Activated CD8-positive, alpha-beta memory T cell treated with anti-CD3 and anti-CD28 coated beads for 24 hours (primary cell): ENCODE data around the gene TEX53.

ENCODE experiments used
- DNase-seq: peaks from one replicate; pipeline ENCODE4 v3.0.0-alpha.2; 2020

TEX53 gene

GRCh38 chr9:114678795-114679194, 21.2 kb upstream of the TEX53 start:
- DNase-seq = no peak

- DNase-seq = no peak
Measured at GRCh38 chr9:114678130-114678529, 20.5 kb upstream of the TEX53 start.

- no peak for DNase-seq
Measured at GRCh38 chr9:114677418-114677817, 19.8 kb upstream of the TEX53 start.

GRCh38 chr9:114676901-114677300, 19.3 kb upstream of the TEX53 start:
- no peak for DNase-seq

GRCh38 chr9:114674798-114675540, 17.4 kb upstream of the TEX53 start:
- no peak for DNase-seq

GRCh38 chr9:114674076-114674797, 16.6 kb upstream of the TEX53 start:
- DNase-seq = no peak

GRCh38 chr9:114671605-114672004, 14.0 kb upstream of the TEX53 start:
- DNase-seq = no peak

GRCh38 chr9:114669961-114670360, 12.4 kb upstream of the TEX53 start:
- no peak for DNase-seq

- DNase-seq = no peak
Measured at GRCh38 chr9:114668146-114668545, 10.5 kb upstream of the TEX53 start.

GRCh38 chr9:114666851-114667250, 9.2 kb upstream of the TEX53 start:
- DNase-seq = no peak

- no peak for DNase-seq
Measured at GRCh38 chr9:114666401-114666800, 8.8 kb upstream of the TEX53 start.

GRCh38 chr9:114664181-114664580, 6.6 kb upstream of the TEX53 start:
- DNase-seq = no peak

GRCh38 chr9:114662081-114662989, 4.7 kb upstream of the TEX53 start:
- peak; percentile 84 for DNase-seq

GRCh38 chr9:114656301-114656700, 1.3 kb downstream of the TEX53 start:
- DNase-seq = no peak

GRCh38 chr9:114655689-114656088, 1.9 kb downstream of the TEX53 start:
- no peak for DNase-seq

GRCh38 chr9:114653556-114654159, 3.9 kb downstream of the TEX53 start:
- DNase-seq = peak; percentile 91

GRCh38 chr9:114652776-114653555, 4.6 kb downstream of the TEX53 start:
- peak; percentile 57 for DNase-seq

- DNase-seq = no peak
Measured at GRCh38 chr9:114643896-114644295, 13.7 kb downstream of the TEX53 start.

- DNase-seq = no peak
Measured at GRCh38 chr9:114643001-114643400, 14.6 kb downstream of the TEX53 start.

- DNase-seq = no peak
Measured at GRCh38 chr9:114641967-114642366, 15.6 kb downstream of the TEX53 start.

- no peak for DNase-seq
Measured at GRCh38 chr9:114638404-114638803, 19.2 kb downstream of the TEX53 start.

- no peak for DNase-seq
Measured at GRCh38 chr9:114634387-114634786, 23.2 kb downstream of the TEX53 start.
